Hematopoietic multipotent progenitor cell treated with erythropoietin and hydrocortisone succinate and interleukin-3 and kit ligand, for 4 days (in vitro differentiated cells): ENCODE data around the gene CTSE.
"Not testable (repeated sequence)": the region's sequence is repeated elsewhere in the genome, so short reads cannot be mapped to it uniquely, and the experiment has no call there.

Experiments used
- DNase-seq: peaks from one replicate; pipeline ENCODE4 v3.0.0-alpha.2; 2015

CTSE gene

GRCh38 chr1:206013026-206013795 is 10.5 kb downstream of the CTSE start:
- DNase-seq: peak; percentile 61

GRCh38 chr1:206012086-206012859 is 11.4 kb downstream of the CTSE start:
- DNase-seq: peak; percentile 98

- DNase-seq: no peak
Observed at GRCh38 chr1:206011057-206011456, 12.6 kb downstream of the CTSE start.

- no peak for DNase-seq
Observed at GRCh38 chr1:206010060-206010459, 13.6 kb downstream of the CTSE start.

GRCh38 chr1:206006946-206007345 is 16.7 kb downstream of the CTSE start:
- DNase-seq: no peak

GRCh38 chr1:206005778-206006180 is 17.9 kb downstream of the CTSE start:
- no peak for DNase-seq

- DNase-seq: no peak
Observed at GRCh38 chr1:206005234-206005633, 18.5 kb downstream of the CTSE start.

GRCh38 chr1:206004826-206005225 is 18.9 kb downstream of the CTSE start:
- DNase-seq: no peak

- DNase-seq: no peak
Observed at GRCh38 chr1:206003854-206004800, 19.6 kb downstream of the CTSE start.

- DNase-seq: peak; percentile 73
Observed at GRCh38 chr1:206002871-206003801, 20.6 kb downstream of the CTSE start, which contains the start of gene RAB7B. RAB7B (minus strand) TSS chr1:206003395; CDS start chr1:205994135, 9,260 bp downstream.

GRCh38 chr1:206002160-206002559 is 21.5 kb downstream of the CTSE start:
- no peak for DNase-seq

GRCh38 chr1:206001476-206001888 is 22.2 kb downstream of the CTSE start:
- DNase-seq: peak; percentile 72

- DNase-seq: no peak
Observed at GRCh38 chr1:206000641-206001339, 22.9 kb downstream of the CTSE start.

GRCh38 chr1:205998457-205999241 is 25.0 kb downstream of the CTSE start:
- no peak for DNase-seq

- not testable (repeated sequence) for DNase-seq
Observed at GRCh38 chr1:205996641-205997040, 27.1 kb downstream of the CTSE start.

- no peak for DNase-seq
Observed at GRCh38 chr1:205994346-205994745, 29.3 kb downstream of the CTSE start.

GRCh38 chr1:205993068-205993467 is 30.6 kb downstream of the CTSE start:
- DNase-seq: no peak

- no peak for DNase-seq
Observed at GRCh38 chr1:205992218-205992882, 31.3 kb downstream of the CTSE start.

GRCh38 chr1:205991237-205991636 is 32.5 kb downstream of the CTSE start:
- DNase-seq: no peak

- DNase-seq: no peak
Observed at GRCh38 chr1:205990226-205990625, 33.5 kb downstream of the CTSE start.
